ENCODE measurements around the gene BPIFA3.
"Not testable (repeated sequence)": the region's sequence is repeated elsewhere in the genome, so short reads cannot be mapped to it uniquely, and the experiment has no call there.

BPIFA3 gene

GRCh38 chr20:33180169-33180568 lies 37.0 kb upstream of the BPIFA3 start:
- H2BK15ac ChIP-seq (ENCODE audit: low read depth, poor library complexity, severe bottlenecking) = no peak overlapping the region
- no peak overlapping the region for H2AK5ac ChIP-seq (ENCODE audit: low read length, severe bottlenecking)
- H3K4me3 ChIP-seq (ENCODE audit: insufficient read depth in 1 of 2, low read depth in 1 of 2, low read length in 2 of 2) = no peak overlapping the region
- H3K9ac ChIP-seq (ENCODE audit: low read length) = no peak overlapping the region
- peaks cover 9% of the 10 kb centered on the region for H3K9me3 ChIP-seq (ENCODE audit: control insufficient read depth, low read length)
- H3K36me3 ChIP-seq (ENCODE audit: control insufficient read depth in 1 of 2, insufficient read depth in 2 of 2, low read depth in 1 of 2, low read length in 2 of 2) = no peaks in the 10 kb centered on the region
- H4K8ac ChIP-seq (ENCODE audit: low read length) = no peak overlapping the region
- H3K23ac ChIP-seq (ENCODE audit: low read length in 2 of 2) = no peak overlapping the region
- no peak overlapping the region for H2AFZ ChIP-seq (ENCODE audit: low read depth, low read length)
- no peak for DNase-seq
- no peak overlapping the region for H3K14ac ChIP-seq (ENCODE audit: low read length in 2 of 2)
- peaks cover 2% of the 10 kb centered on the region for H3K4me1 ChIP-seq (ENCODE audit: control insufficient read depth, insufficient read depth, low read depth, low read length)
- H3K4ac ChIP-seq (ENCODE audit: low read depth in 1 of 2, low read length in 2 of 2) = no peak overlapping the region
- H3K18ac ChIP-seq (ENCODE audit: low read depth in 1 of 2, low read length in 2 of 2) = no peak overlapping the region
- peaks cover 5 to 36% of the 10 kb centered on the region in 2 experiments for H3K27me3 ChIP-seq (ENCODE audit: control insufficient read depth in 1 of 2, insufficient read depth in 1 of 2, low read length in 2 of 2)
- H2BK12ac ChIP-seq (ENCODE audit: low read length in 2 of 2) = no peak overlapping the region
- 72% methylated on average over 5 of the region's 5 CpGs for WGBS
- no peak overlapping the region for H4K91ac ChIP-seq (ENCODE audit: low read length)
- H3K27ac ChIP-seq (ENCODE audit: low read length, poor library complexity, severe bottlenecking) = no peak overlapping the region
- H3K4me2 ChIP-seq (ENCODE audit: low read length, poor library complexity, severe bottlenecking) = no peak overlapping the region
- H2BK5ac ChIP-seq (ENCODE audit: low read depth, low read length, poor library complexity, severe bottlenecking) = no peak overlapping the region
- H2BK120ac ChIP-seq (ENCODE audit: low read depth, low read length) = no peak overlapping the region
- no peaks in the 10 kb centered on the region for H3K79me1 ChIP-seq (replicated peaks; ENCODE audit: low read length, poor library complexity, severe bottlenecking)

- no peak overlapping the region for H2AK5ac ChIP-seq (ENCODE audit: low read length, severe bottlenecking)
- no peak overlapping the region for H2BK15ac ChIP-seq (ENCODE audit: low read depth, poor library complexity, severe bottlenecking)
- peaks cover 9% of the 10 kb centered on the region for H3K9me3 ChIP-seq (ENCODE audit: control insufficient read depth, low read length)
- no peak overlapping the region for H3K4me2 ChIP-seq (ENCODE audit: low read length, poor library complexity, severe bottlenecking)
- no peak overlapping the region for H3K14ac ChIP-seq (ENCODE audit: low read length in 2 of 2)
- H3K27ac ChIP-seq (ENCODE audit: low read length, poor library complexity, severe bottlenecking) = no peak overlapping the region
- H3K9ac ChIP-seq (ENCODE audit: low read length) = no peak overlapping the region
- H3K36me3 ChIP-seq (ENCODE audit: control insufficient read depth in 1 of 2, insufficient read depth in 2 of 2, low read depth in 1 of 2, low read length in 2 of 2) = no peaks in the 10 kb centered on the region
- H3K4me1 ChIP-seq (ENCODE audit: control insufficient read depth, insufficient read depth, low read depth, low read length) = peaks cover 2% of the 10 kb centered on the region
- DNase-seq = no peak
- H3K79me1 ChIP-seq (replicated peaks; ENCODE audit: low read length, poor library complexity, severe bottlenecking) = no peaks in the 10 kb centered on the region
- H3K23ac ChIP-seq (ENCODE audit: low read length in 2 of 2) = no peak overlapping the region
- no peak overlapping the region for H3K4ac ChIP-seq (ENCODE audit: low read depth in 1 of 2, low read length in 2 of 2)
- H3K27me3 ChIP-seq (ENCODE audit: control insufficient read depth in 1 of 2, insufficient read depth in 1 of 2, low read length in 2 of 2) = peaks cover 5 to 30% of the 10 kb centered on the region in 2 experiments
- H2AFZ ChIP-seq (ENCODE audit: low read depth, low read length) = no peak overlapping the region
- H3K18ac ChIP-seq (ENCODE audit: low read depth in 1 of 2, low read length in 2 of 2) = no peak overlapping the region
- H3K4me3 ChIP-seq (ENCODE audit: insufficient read depth in 1 of 2, low read depth in 1 of 2, low read length in 2 of 2) = no peak overlapping the region
- no peak overlapping the region for H2BK12ac ChIP-seq (ENCODE audit: low read length in 2 of 2)
- 0% methylated on average over 1 of the region's 1 CpG for WGBS
- no peak overlapping the region for H2BK5ac ChIP-seq (ENCODE audit: low read depth, low read length, poor library complexity, severe bottlenecking)
- H2BK120ac ChIP-seq (ENCODE audit: low read depth, low read length) = no peak overlapping the region
- H4K8ac ChIP-seq (ENCODE audit: low read length) = no peak overlapping the region
- no peak overlapping the region for H4K91ac ChIP-seq (ENCODE audit: low read length)
These were observed 35.6 kb upstream of the BPIFA3 start for GRCh38 chr20:33181482-33182093.

- no peak overlapping the region for H2BK15ac ChIP-seq (ENCODE audit: low read depth, poor library complexity, severe bottlenecking)
- no peak overlapping the region for H2AFZ ChIP-seq (ENCODE audit: low read depth, low read length)
- no peak overlapping the region for H2AK5ac ChIP-seq (ENCODE audit: low read length, severe bottlenecking)
- H4K91ac ChIP-seq (ENCODE audit: low read length) = no peak overlapping the region
- 50% methylated on average over 2 of the region's 2 CpGs for WGBS
- no peak overlapping the region for H2BK5ac ChIP-seq (ENCODE audit: low read depth, low read length, poor library complexity, severe bottlenecking)
- H2BK12ac ChIP-seq (ENCODE audit: low read length in 2 of 2) = no peak overlapping the region
- H3K14ac ChIP-seq (ENCODE audit: low read length in 2 of 2) = no peak overlapping the region
- H3K4ac ChIP-seq (ENCODE audit: low read depth in 1 of 2, low read length in 2 of 2) = no peak overlapping the region
- H3K4me3 ChIP-seq (ENCODE audit: insufficient read depth in 1 of 2, low read depth in 1 of 2, low read length in 2 of 2) = no peak overlapping the region
- H2BK120ac ChIP-seq (ENCODE audit: low read depth, low read length) = no peak overlapping the region
- no peak overlapping the region for H3K27ac ChIP-seq (ENCODE audit: low read length, poor library complexity, severe bottlenecking)
- H3K79me1 ChIP-seq (replicated peaks; ENCODE audit: low read length, poor library complexity, severe bottlenecking) = no peaks in the 10 kb centered on the region
- no peak overlapping the region for H3K4me2 ChIP-seq (ENCODE audit: low read length, poor library complexity, severe bottlenecking)
- no peak for DNase-seq
- H3K27me3 ChIP-seq (ENCODE audit: control insufficient read depth in 1 of 2, insufficient read depth in 1 of 2, low read length in 2 of 2) = peaks cover 0 to 22% of the 10 kb centered on the region in 2 experiments
- H3K23ac ChIP-seq (ENCODE audit: low read length in 2 of 2) = no peak overlapping the region
- H3K18ac ChIP-seq (ENCODE audit: low read depth in 1 of 2, low read length in 2 of 2) = no peak overlapping the region
- no peaks in the 10 kb centered on the region for H3K36me3 ChIP-seq (ENCODE audit: control insufficient read depth in 1 of 2, insufficient read depth in 2 of 2, low read depth in 1 of 2, low read length in 2 of 2)
- no peak overlapping the region for H4K8ac ChIP-seq (ENCODE audit: low read length)
- peaks cover 9% of the 10 kb centered on the region for H3K9me3 ChIP-seq (ENCODE audit: control insufficient read depth, low read length)
- H3K9ac ChIP-seq (ENCODE audit: low read length) = no peak overlapping the region
- H3K4me1 ChIP-seq (ENCODE audit: control insufficient read depth, insufficient read depth, low read depth, low read length) = peaks cover 2% of the 10 kb centered on the region
These were observed 33.8 kb upstream of the BPIFA3 start for GRCh38 chr20:33183312-33183711.

- WGBS = 100% methylated on average over 3 of the region's 40 CpGs
- not testable (repeated sequence) for H3K4me2 ChIP-seq (ENCODE audit: low read length, poor library complexity, severe bottlenecking)
These were observed 32.0 kb upstream of the BPIFA3 start for GRCh38 chr20:33185031-33185590.

More at GRCh38 chr20:33185031-33185590, 32.0 kb upstream of the BPIFA3 start:
- not testable (repeated sequence) for H2BK5ac ChIP-seq (ENCODE audit: low read depth, low read length, poor library complexity, severe bottlenecking); H3K4ac ChIP-seq (ENCODE audit: low read depth in 1 of 2, low read length in 2 of 2); H2AFZ ChIP-seq (ENCODE audit: low read depth, low read length); DNase-seq; H3K36me3 ChIP-seq (ENCODE audit: control insufficient read depth in 1 of 2, insufficient read depth in 2 of 2, low read depth in 1 of 2, low read length in 2 of 2); H3K4me3 ChIP-seq (ENCODE audit: insufficient read depth in 1 of 2, low read depth in 1 of 2, low read length in 2 of 2); H3K14ac ChIP-seq (ENCODE audit: low read length in 2 of 2); H4K8ac ChIP-seq (ENCODE audit: low read length); H3K27ac ChIP-seq (ENCODE audit: low read length, poor library complexity, severe bottlenecking); H2AK5ac ChIP-seq (ENCODE audit: low read length, severe bottlenecking); H4K91ac ChIP-seq (ENCODE audit: low read length); H3K9me3 ChIP-seq (ENCODE audit: control insufficient read depth, low read length); H2BK12ac ChIP-seq (ENCODE audit: low read length in 2 of 2); H3K4me1 ChIP-seq (ENCODE audit: control insufficient read depth, insufficient read depth, low read depth, low read length); H2BK120ac ChIP-seq (ENCODE audit: low read depth, low read length); H2BK15ac ChIP-seq (ENCODE audit: low read depth, poor library complexity, severe bottlenecking); H3K79me1 ChIP-seq (replicated peaks; ENCODE audit: low read length, poor library complexity, severe bottlenecking); H3K9ac ChIP-seq (ENCODE audit: low read length); H3K18ac ChIP-seq (ENCODE audit: low read depth in 1 of 2, low read length in 2 of 2); H3K23ac ChIP-seq (ENCODE audit: low read length in 2 of 2)
- H3K27me3 ChIP-seq (ENCODE audit: control insufficient read depth in 1 of 2, insufficient read depth in 1 of 2, low read length in 2 of 2) = peaks cover 0 to 22% of the 10 kb centered on the region in 2 experiments

Measured in mesenchymal stem cell (in vitro differentiated cells and primary cell).